ENCODE measurements around the gene FGFR3. TPM values are rescaled to one million over a fixed set of nuclear protein-coding genes. Genes with fewer than 3 reads are reported as not detected.

FGFR3 gene
- total RNA-seq, 1 donor from 2014 or later, result 34.2 TPM

- ATAC-seq, result peak; percentile 84 to 87
- Histone ChIP-seq H3K36me3 (peaks cover 19% of the 10 kb centered on the region), H3K4me1 (no peaks in the 10 kb centered on the region), H3K27me3 (ENCODE audit: low read depth) (no peaks in the 10 kb centered on the region), H3K4me3 (no peak overlapping the region), H3K27ac (no peak overlapping the region), H3K9me3 (no peaks in the 10 kb centered on the region)
- peak; percentile 78 for DNase-seq
- TF ChIP-seq, protein P1, sequence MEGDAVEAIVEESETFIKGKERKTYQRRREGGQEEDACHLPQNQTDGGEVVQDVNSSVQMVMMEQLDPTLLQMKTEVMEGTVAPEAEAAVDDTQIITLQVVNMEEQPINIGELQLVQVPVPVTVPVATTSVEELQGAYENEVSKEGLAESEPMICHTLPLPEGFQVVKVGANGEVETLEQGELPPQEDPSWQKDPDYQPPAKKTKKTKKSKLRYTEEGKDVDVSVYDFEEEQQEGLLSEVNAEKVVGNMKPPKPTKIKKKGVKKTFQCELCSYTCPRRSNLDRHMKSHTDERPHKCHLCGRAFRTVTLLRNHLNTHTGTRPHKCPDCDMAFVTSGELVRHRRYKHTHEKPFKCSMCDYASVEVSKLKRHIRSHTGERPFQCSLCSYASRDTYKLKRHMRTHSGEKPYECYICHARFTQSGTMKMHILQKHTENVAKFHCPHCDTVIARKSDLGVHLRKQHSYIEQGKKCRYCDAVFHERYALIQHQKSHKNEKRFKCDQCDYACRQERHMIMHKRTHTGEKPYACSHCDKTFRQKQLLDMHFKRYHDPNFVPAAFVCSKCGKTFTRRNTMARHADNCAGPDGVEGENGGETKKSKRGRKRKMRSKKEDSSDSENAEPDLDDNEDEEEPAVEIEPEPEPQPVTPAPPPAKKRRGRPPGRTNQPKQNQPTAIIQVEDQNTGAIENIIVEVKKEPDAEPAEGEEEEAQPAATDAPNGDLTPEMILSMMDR (IDR thresholded peaks at IDR 0.05), result peak; percentile 87
- intact Hi-C loops (cut with DNase I), result no loop called here
Measured at GRCh38 chr4:1809754-1810502, 16.8 kb downstream of the FGFR3 start.

- Histone ChIP-seq H3K4me1 (no peaks in the 10 kb centered on the region), H3K9me3 (no peaks in the 10 kb centered on the region), H3K27me3 (ENCODE audit: low read depth) (no peaks in the 10 kb centered on the region), H3K36me3 (peaks cover 27% of the 10 kb centered on the region), H3K27ac (no peak overlapping the region), H3K4me3 (no peak overlapping the region)
- intact Hi-C loops (cut with DNase I), result no loop called here
- DNase-seq (no peak), ATAC-seq (no peak)
- TF ChIP-seq, protein P1 (IDR thresholded peaks at IDR 0.05), result no peak
Measured at GRCh38 chr4:1810765-1811164, 17.7 kb downstream of the FGFR3 start.

- no peak overlapping the region for H3K27ac ChIP-seq
- H3K27me3 ChIP-seq (ENCODE audit: low read depth), result no peaks in the 10 kb centered on the region
- no peak for DNase-seq
- no peaks in the 10 kb centered on the region for H3K9me3 ChIP-seq
- H3K4me1 ChIP-seq, result no peaks in the 10 kb centered on the region
- no peak overlapping the region for H3K4me3 ChIP-seq
- TF ChIP-seq, protein P1 (IDR thresholded peaks at IDR 0.05), result no peak
- ATAC-seq, result peak; percentile 53 to 60
- H3K36me3 ChIP-seq, result peaks cover 47% of the 10 kb centered on the region
- intact Hi-C loops (cut with DNase I), result no loop called here
Measured at GRCh38 chr4:1812720-1813119, 19.6 kb downstream of the FGFR3 start.

GRCh38 chr4:1813231-1813630 is 20.1 kb downstream of the FGFR3 start:
- Histone ChIP-seq H3K4me1 (no peaks in the 10 kb centered on the region), H3K27me3 (ENCODE audit: low read depth) (no peaks in the 10 kb centered on the region), H3K36me3 (peaks cover 52% of the 10 kb centered on the region), H3K4me3 (no peak overlapping the region), H3K9me3 (no peaks in the 10 kb centered on the region), H3K27ac (no peak overlapping the region)
- TF ChIP-seq, protein P1 (IDR thresholded peaks at IDR 0.05), result no peak
- ATAC-seq (no peak), DNase-seq (no peak)
- intact Hi-C loops (cut with DNase I), result no loop called here

GRCh38 chr4:1813915-1814314 is 20.8 kb downstream of the FGFR3 start:
- Histone ChIP-seq H3K27ac (no peak overlapping the region), H3K36me3 (peaks cover 59% of the 10 kb centered on the region), H3K9me3 (no peaks in the 10 kb centered on the region), H3K4me1 (no peaks in the 10 kb centered on the region), H3K27me3 (ENCODE audit: low read depth) (no peaks in the 10 kb centered on the region), H3K4me3 (no peak overlapping the region)
- ATAC-seq, result no peak
- intact Hi-C loops (cut with DNase I), result no loop called here
- TF ChIP-seq, protein P1 (IDR thresholded peaks at IDR 0.05), result no peak
- DNase-seq, result no peak

Measured in lower lobe of right lung (tissue), 2 donors.